Tibial nerve (tissue), 4 donors: ENCODE measurements around the gene SNED1. TPM values are rescaled to one million over a fixed set of nuclear protein-coding genes. Genes with fewer than 3 reads are reported as not detected.

Experiments
- DNase-seq, 2 donors: peaks; one replicate each; pipeline ENCODE4 v3.0.0-alpha.2; 2019; ENCODE audit warnings: low spot score in 2 of 2
- H3K27ac ChIP-seq, 4 donors: fragments of 200-600 bp; sonication (generic) in 3 of 4; one replicate each; pipeline ENCODE4 v1.5.1; 2017 to 2019; ENCODE audit warnings: mild to moderate bottlenecking in 1 of 4
- H3K27me3 ChIP-seq, 2 donors: fragments of 200-600 bp; sonication (generic) in 1 of 2; one replicate each; pipeline versions ENCODE4 v1.5.1 to v1.6.0; 2017 to 2019
- H3K36me3 ChIP-seq, 3 donors: fragments of 200-600 bp; sonication (generic); one replicate each; pipeline ENCODE4 v1.5.1; 2018 to 2019
- H3K4me1 ChIP-seq, 4 donors: fragments of 200-600 bp; sonication (generic) in 3 of 4; one replicate each; pipeline ENCODE4 v1.5.1; 2017 to 2019
- H3K4me3 ChIP-seq, 4 donors: fragments of 200-600 bp; sonication (generic) in 3 of 4; one replicate each; pipeline ENCODE4 v1.5.1; 2017 to 2019; ENCODE audit warnings: mild to moderate bottlenecking in 1 of 4, moderate library complexity in 1 of 4
- H3K9me3 ChIP-seq, 4 donors: fragments of 200-600 bp; sonication (generic) in 3 of 4; one replicate each; pipeline ENCODE4 v1.5.1; 2017 to 2019
- EP300 ChIP-seq, 2 donors: sonication (generic); formaldehyde crosslinking; IDR thresholded peaks; one replicate each; pipeline ENCODE4 v1.6.1; 2017; ENCODE audit warnings: antibody characterized with exemption in 2 of 2, mild to moderate bottlenecking in 1 of 2
- POLR2A ChIP-seq, 2 donors: fragments of 450-650 bp; IDR thresholded peaks; one replicate each; pipeline ENCODE4 v1.6.1; 2017; ENCODE audit warnings: antibody characterized with exemption in 2 of 2, mild to moderate bottlenecking in 2 of 2, moderate library complexity in 2 of 2
- WGBS, 2 donors: methylation state at CpG; one replicate each; pipeline ENCODE4 v1.1.5; 2018; 5-methylcytosine and 5-hydroxymethylcytosine counted together
- total RNA-seq, 4 donors: library from RNA; depleted of rRNA; stranded (reverse); fragments of >200 nt; gene quantifications; one replicate each; pipeline ENCODE4 v1.1.0, GENCODE V29; 2016
- TF ChIP-seq, protein P1 (sequence below), 5 experiments: fragments of 200-600 bp in 3 of 5; fragments of 450-650 bp in 2 of 5; sonication (generic) in 3 of 5; IDR thresholded peaks; one replicate each; pipeline ENCODE4 v1.5.1; 2016 to 2019; ENCODE audit warnings: antibody characterized with exemption in 5 of 5, mild to moderate bottlenecking in 3 of 5, moderate library complexity in 2 of 5

SNED1 gene
- total RNA-seq, 4 donors from 2014 or later = 116 to 226 (median 141) TPM

DNA sequence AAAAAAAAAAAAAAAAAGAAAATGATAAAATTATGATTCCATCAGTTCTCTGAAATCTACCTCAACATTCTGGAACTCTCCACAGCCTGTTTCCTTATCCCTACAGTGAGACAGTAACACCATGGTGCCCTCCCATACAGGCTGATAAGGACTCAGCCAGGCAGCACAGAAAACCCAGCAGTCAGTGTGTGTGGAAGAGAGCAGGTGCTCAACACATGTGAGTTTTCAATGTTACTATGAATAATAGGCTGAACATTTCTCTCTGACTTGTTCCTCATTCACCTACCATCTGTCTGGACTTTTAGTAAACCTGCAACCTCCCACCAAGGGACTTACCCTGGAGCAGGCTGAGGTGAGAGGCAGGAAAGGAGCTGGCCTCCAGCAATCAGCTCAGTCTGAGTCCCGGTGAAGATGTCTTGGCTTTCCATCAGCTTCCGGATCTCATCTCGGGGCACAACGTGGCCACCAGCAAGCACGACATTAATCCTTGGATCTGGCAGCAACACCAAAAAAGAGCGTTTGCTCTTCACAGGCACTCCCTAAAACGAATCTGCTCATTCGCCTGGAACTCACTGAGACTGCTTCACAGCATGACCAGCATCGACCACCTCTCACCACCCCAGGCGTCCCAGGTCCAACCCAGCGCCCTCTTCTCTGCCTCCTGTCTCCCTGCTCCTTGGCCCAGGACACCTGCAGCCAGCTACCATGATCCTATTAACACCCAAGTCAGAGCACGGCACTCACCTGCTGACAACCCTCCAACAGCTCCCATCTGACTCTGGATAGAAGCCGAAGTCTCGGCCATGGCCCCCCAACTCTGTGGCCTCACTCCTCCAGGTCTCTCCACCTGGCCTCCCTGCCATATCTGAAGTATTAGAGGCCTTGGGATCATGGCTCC lies 134.4 kb downstream of the SNED1 start:
- peaks cover 0 to 33% (median 1%) of the 10 kb centered on the region in 3 donors for H3K36me3 ChIP-seq
- 90 to 95% methylated on average over 14 of the region's 14 CpGs for WGBS, 2 donors
- H3K27me3 ChIP-seq = no peaks in the 10 kb centered on the region
- H3K4me1 ChIP-seq = no peaks in the 10 kb centered on the region
- no peak overlapping the region for H3K27ac ChIP-seq
- no peak for DNase-seq
- TF ChIP-seq EP300 (IDR thresholded peaks at IDR 0.05) = no peak
- TF ChIP-seq, protein P1, sequence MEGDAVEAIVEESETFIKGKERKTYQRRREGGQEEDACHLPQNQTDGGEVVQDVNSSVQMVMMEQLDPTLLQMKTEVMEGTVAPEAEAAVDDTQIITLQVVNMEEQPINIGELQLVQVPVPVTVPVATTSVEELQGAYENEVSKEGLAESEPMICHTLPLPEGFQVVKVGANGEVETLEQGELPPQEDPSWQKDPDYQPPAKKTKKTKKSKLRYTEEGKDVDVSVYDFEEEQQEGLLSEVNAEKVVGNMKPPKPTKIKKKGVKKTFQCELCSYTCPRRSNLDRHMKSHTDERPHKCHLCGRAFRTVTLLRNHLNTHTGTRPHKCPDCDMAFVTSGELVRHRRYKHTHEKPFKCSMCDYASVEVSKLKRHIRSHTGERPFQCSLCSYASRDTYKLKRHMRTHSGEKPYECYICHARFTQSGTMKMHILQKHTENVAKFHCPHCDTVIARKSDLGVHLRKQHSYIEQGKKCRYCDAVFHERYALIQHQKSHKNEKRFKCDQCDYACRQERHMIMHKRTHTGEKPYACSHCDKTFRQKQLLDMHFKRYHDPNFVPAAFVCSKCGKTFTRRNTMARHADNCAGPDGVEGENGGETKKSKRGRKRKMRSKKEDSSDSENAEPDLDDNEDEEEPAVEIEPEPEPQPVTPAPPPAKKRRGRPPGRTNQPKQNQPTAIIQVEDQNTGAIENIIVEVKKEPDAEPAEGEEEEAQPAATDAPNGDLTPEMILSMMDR (IDR thresholded peaks at IDR 0.05) = no peak
- TF ChIP-seq POLR2A (IDR thresholded peaks at IDR 0.05) = no peak
- no peaks in the 10 kb centered on the region for H3K9me3 ChIP-seq
- no peak overlapping the region for H3K4me3 ChIP-seq

DNA sequence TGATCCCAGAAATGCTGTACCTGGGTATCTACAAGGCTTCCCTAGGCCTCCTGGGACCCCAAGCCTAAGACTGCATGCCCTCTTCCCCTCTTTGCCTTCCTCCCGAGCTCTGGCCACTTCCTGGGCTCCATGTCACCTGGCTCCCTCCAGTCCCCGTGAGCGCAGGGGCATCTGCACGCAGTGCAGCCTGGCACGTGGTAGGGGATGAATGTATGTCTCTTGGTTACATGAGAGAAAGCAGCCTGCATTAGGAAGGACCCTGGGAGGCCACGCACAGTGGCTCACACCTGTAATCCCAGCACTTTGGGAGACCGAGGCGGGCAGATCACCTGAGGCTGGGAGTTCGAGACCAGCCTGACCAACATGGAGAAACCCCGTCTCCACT lies 135.0 kb downstream of the SNED1 start:
- TF ChIP-seq, protein P1 (IDR thresholded peaks at IDR 0.05) = no peak
- TF ChIP-seq EP300 (IDR thresholded peaks at IDR 0.05) (no peak), POLR2A (IDR thresholded peaks at IDR 0.05) (no peak)
- no peaks in the 10 kb centered on the region for H3K4me1 ChIP-seq
- H3K27ac ChIP-seq = no peak overlapping the region
- peaks cover 0 to 35% (median 4%) of the 10 kb centered on the region in 3 donors for H3K36me3 ChIP-seq
- H3K4me3 ChIP-seq = no peak overlapping the region
- no peaks in the 10 kb centered on the region for H3K9me3 ChIP-seq
- no peak for DNase-seq
- no peaks in the 10 kb centered on the region for H3K27me3 ChIP-seq
- WGBS, 2 donors = 96 to 97% methylated on average over 9 to 10 of the region's 10 CpGs

DNA sequence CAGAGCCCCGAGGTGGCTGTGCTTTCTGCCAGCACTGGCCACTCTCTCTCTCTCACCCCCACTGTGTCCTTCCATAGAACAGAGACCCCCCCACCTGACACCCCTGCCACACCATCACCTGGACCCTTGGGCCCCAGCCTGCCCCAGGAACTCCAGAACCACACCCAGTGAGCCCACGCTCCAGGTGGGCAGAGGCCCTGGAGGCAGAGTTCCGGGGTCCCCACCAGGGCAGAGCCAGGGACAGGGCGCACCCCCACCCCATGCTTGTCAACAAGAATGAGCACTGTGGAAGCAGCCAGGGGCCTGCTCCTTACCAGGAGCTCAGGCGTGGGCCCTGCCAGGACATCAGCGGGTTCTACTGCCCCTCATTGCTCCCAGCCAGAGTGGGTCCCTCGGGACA lies 136.3 kb downstream of the SNED1 start:
- Histone ChIP-seq H3K4me1 (no peaks in the 10 kb centered on the region), H3K9me3 (no peaks in the 10 kb centered on the region), H3K4me3 (no peak overlapping the region), H3K27me3 (no peaks in the 10 kb centered on the region), H3K36me3 (peaks cover 0 to 41% (median 4%) of the 10 kb centered on the region in 3 donors), H3K27ac (no peak overlapping the region)
- WGBS, 2 donors = 93 to 96% methylated on average over 4 to 7 of the region's 7 CpGs
- TF ChIP-seq EP300 (IDR thresholded peaks at IDR 0.05) (no peak), POLR2A (IDR thresholded peaks at IDR 0.05) (no peak)
- TF ChIP-seq, protein P1 (IDR thresholded peaks at IDR 0.05) = no peak
- DNase-seq = no peak

DNA sequence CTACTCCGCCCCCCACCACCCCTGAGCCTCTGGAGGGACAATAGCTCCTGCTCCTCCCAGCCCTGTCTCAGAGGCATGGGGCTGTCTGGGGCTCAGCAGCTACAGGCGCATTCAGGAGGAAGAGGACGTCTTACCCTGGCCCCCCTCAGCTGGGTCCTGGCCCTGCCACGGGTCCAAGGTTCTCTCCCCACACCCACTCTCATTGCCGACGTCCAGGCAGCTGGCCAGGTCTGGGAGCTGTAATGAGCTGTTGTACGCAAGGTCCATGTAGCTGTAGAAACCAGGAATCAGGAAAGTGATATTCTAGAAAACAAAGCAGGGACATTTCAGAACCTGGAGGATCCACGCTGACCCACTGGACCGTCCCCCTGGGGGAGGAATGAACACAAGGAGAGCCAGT lies 137.3 kb downstream of the SNED1 start:
- Histone ChIP-seq H3K4me1 (no peaks in the 10 kb centered on the region), H3K27me3 (no peaks in the 10 kb centered on the region), H3K9me3 (no peaks in the 10 kb centered on the region), H3K27ac (no peak overlapping the region), H3K4me3 (no peak overlapping the region), H3K36me3 (peaks cover 0 to 47% (median 4%) of the 10 kb centered on the region in 3 donors)
- TF ChIP-seq POLR2A (IDR thresholded peaks at IDR 0.05) = no peak
- TF ChIP-seq EP300 (IDR thresholded peaks at IDR 0.05) = no peak
- TF ChIP-seq, protein P1 (IDR thresholded peaks at IDR 0.05) = no peak
- WGBS, 2 donors = 58 to 73% methylated on average over 8 to 9 of the region's 9 CpGs
- DNase-seq = no peak

DNA sequence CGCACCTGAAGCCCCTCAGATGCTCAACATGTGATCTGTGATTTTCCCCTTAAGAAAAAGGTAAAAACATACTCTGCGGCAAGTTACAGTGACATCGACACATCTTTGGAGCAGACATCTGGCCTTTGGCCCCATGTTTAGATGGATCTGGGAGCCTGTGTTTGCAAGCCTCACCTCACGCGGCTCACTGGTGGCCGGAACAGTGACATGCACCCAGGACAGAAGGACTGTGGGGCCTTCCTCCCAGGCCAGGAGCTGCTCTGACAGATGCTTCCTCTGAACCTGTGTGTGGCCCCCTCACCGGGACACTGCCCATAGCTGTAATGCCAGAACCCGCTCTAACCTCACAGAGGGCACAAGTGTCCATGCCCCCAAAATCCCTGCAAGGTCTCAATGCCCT lies 137.8 kb downstream of the SNED1 start:
- Histone ChIP-seq H3K9me3 (no peaks in the 10 kb centered on the region), H3K36me3 (peaks cover 0 to 52% (median 4%) of the 10 kb centered on the region in 3 donors), H3K4me3 (no peak overlapping the region), H3K27me3 (no peaks in the 10 kb centered on the region), H3K4me1 (no peaks in the 10 kb centered on the region), H3K27ac (no peak overlapping the region)
- no peak for TF ChIP-seq POLR2A (IDR thresholded peaks at IDR 0.05)
- TF ChIP-seq, protein P1 (IDR thresholded peaks at IDR 0.05) = no peak
- TF ChIP-seq EP300 (IDR thresholded peaks at IDR 0.05) = no peak
- 91 to 95% methylated on average over 5 to 8 of the region's 8 CpGs for WGBS, 2 donors
- DNase-seq = no peak
